Mesangial cell (primary cell): Measurements from ENCODE around the gene HTATSF1. TPM values are rescaled to one million over a fixed set of nuclear protein-coding genes. Genes with fewer than 3 reads are reported as not detected.

Experiments
- total RNA-seq: library from RNA; depleted of rRNA; stranded (reverse); fragments of >200 nt; gene quantifications from 2 replicates; pipeline ENCODE4 v1.2.3, GENCODE V29; 2015

Gene HTATSF1, protein sequence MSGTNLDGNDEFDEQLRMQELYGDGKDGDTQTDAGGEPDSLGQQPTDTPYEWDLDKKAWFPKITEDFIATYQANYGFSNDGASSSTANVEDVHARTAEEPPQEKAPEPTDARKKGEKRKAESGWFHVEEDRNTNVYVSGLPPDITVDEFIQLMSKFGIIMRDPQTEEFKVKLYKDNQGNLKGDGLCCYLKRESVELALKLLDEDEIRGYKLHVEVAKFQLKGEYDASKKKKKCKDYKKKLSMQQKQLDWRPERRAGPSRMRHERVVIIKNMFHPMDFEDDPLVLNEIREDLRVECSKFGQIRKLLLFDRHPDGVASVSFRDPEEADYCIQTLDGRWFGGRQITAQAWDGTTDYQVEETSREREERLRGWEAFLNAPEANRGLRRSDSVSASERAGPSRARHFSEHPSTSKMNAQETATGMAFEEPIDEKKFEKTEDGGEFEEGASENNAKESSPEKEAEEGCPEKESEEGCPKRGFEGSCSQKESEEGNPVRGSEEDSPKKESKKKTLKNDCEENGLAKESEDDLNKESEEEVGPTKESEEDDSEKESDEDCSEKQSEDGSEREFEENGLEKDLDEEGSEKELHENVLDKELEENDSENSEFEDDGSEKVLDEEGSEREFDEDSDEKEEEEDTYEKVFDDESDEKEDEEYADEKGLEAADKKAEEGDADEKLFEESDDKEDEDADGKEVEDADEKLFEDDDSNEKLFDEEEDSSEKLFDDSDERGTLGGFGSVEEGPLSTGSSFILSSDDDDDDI
- 29.2 and 31.6 TPM in 2 replicates for total RNA-seq

GRCh38 chrX:136497556-136498052, at the start of gene HTATSF1:
Gene HTATSF1, plus strand, starts transcription at chrX:136497592. Its CDS starts 93 bp downstream, at chrX:136497685.

DNA sequence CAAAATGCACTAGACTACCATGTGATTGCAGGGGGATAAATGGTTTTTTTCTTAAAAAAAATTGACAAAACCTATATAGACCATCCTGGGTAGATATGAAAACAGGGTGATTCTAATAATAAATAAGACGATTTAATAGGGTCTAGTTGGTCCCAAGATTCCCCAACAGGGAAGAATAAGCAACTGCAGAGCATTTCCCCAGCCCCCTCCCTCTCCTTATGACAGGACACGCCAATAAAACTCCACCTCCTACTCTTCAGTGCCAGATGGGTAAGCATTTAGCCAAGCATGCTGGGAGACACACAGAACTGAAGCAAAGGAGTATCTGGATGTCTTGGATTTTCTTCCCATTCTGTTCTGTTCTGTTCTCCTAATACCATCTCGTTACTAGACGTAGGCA, 9.7 kb upstream of the HTATSF1 start, which contains the start of gene BRS3:
BRS3 (plus strand) TSS at position 301 of the 400 bp plus-strand sequence. CDS start 168 bp downstream, outside the sequence.

DNA sequence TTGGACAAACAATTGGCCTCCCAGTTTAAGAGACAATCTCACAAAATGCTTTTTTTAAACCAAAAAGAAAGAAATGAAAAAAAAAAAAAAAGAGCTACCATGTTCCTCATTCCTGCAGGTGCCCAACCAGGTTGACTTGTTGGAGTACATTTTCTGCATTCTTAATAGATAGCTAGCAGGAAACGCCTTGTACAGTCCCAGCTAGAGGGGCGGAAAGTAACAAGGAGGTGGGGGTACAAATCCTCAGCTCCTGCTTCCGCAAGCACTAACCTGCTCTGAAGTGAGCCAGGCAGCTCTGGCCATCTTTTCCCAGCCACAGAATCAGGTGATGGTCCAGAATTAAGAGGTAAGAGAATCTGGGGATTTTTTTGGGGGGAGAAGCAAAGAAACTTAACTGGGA, 34.6 kb downstream of the HTATSF1 start, which contains the start of gene VGLL1:
VGLL1 (plus strand) TSS at position 265 of the 400 bp plus-strand sequence. CDS start 3,806 bp downstream, outside the sequence.

Other genes starting within 250 kb of the HTATSF1 start
- gene MAP7D3, start 246.2 kb upstream of the HTATSF1 start, total RNA-seq, result 10.1 and 11.5 TPM in 2 replicates
- not detected in 2 replicates for gene ADGRG4, start 196.6 kb upstream of the HTATSF1 start, total RNA-seq
- not detected in 2 replicates for gene BRS3, start 9.6 kb upstream of the HTATSF1 start, total RNA-seq
- not detected in 2 replicates for gene VGLL1, start 34.6 kb downstream of the HTATSF1 start, total RNA-seq
- not detected in 2 replicates for gene CD40LG, start 150.6 kb downstream of the HTATSF1 start, total RNA-seq